CD4-positive, alpha-beta T cell treated with Interferon gamma for 1 hour (primary cell): Measurements from ENCODE around the gene ERRFI1.
"Not testable (repeated sequence)": the region's sequence is repeated elsewhere in the genome, so short reads cannot be mapped to it uniquely, and the experiment has no call there.

ENCODE experiments used
- DNase-seq: peaks from one replicate; pipeline ENCODE4 v3.0.0-alpha.2; 2020

The ERRFI1 gene

GRCh38 chr1:7963841-7964240 lies 62.3 kb downstream of the ERRFI1 start:
- DNase-seq, result not testable (repeated sequence)

DNA sequence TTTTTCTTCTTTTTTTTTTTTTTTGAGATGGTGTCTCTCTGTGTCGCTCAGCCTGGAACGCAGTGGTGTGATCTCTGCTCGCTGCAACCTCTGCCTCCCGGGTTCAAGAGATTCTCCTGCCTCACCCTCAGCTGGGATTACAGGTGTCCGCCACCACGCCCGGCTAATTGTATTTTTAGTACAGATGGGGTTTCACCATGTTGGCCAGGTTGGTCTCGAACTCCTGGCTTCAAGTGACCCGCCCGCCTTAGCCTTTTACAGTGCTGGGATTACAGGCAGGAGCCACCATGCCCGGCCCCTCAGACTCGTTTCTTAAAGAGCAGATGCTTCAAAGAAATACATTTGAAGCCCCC lies 62.8 kb downstream of the ERRFI1 start:
- DNase-seq, result not testable (repeated sequence)

DNA sequence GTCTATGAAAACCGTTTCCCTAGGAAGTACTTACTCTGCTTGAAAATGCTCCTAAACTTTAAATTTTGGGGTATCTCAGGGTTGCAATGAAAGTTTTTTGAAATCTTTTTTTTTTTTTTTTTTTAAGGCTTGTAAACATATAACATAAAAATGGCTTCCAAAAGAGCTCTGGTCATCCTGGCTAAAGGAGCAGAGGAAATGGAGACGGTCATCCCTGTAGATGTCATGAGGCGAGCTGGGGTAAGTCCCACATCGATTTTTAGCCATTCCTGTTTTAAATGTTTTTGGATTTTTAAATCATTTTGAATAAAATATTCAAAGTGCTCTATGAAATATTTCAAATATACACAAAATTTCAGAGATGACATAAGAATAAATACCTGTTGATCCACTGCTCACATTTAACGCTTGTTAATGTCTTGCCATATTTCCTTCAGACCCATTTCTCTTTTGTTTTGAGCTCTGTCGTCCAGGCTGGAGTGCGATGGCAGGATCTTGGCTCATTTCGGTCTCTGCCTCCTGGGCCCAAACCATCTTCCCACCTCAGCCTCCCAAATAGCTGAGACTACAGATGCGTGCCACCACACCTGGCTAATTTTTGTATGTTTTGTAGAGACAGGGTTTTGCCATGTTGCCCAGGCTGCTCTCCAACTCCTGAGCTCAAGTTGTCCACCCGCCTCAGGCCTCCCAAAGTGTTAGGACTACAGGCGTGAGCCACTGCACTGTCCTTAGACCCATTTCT lies 63.3 kb downstream of the ERRFI1 start:
- DNase-seq, result no peak

DNA sequence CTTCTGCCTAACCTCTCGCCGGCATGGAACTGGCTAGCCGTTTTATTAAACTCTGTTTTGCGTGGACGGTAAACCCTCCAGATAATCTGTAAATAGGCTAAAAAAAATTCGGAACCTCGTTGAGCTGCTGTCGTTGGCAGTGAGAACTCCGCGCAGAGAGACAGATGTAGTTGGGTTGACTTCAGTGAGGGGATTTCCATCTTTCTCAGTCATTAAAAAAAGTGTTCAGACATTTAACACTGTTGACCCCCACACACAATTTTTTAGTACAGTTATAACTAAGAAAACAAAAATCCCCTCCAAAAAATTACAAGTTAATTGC lies 64.1 kb downstream of the ERRFI1 start:
- peak; percentile 53 for DNase-seq
